Keratinocyte (primary cell): ENCODE measurements around the gene MAP1LC3A. TPM values are rescaled to one million over a fixed set of nuclear protein-coding genes. Genes with fewer than 3 reads are reported as not detected.
"Not testable (repeated sequence)": the region's sequence is repeated elsewhere in the genome, so short reads cannot be mapped to it uniquely, and the experiment has no call there.

Experiments
- DNase-seq: peaks from one replicate; pipeline ENCODE4 v3.0.0-alpha.2; 2011; ENCODE audit warnings: low read depth, missing footprints, low spot score
- FAIRE-seq: peaks from 2 replicates; lab custom pipeline; 2011; peaks lifted over from hg19 to GRCh38; lab: Jason Lieb, UNC
- H2AFZ ChIP-seq: 2 replicates; pipeline ENCODE4 v1.6.0; 2012; ENCODE audit warnings: low read length, control low read depth, inconsistent platforms; ENCODE audit not compliant: control insufficient read depth
- H3K27ac ChIP-seq: 2 replicates; pipeline ENCODE4 v1.5.1; 2011; ENCODE audit warnings: low read length; ENCODE audit not compliant: control insufficient read depth, insufficient read depth
- H3K27me3 ChIP-seq: 3 replicates; pipeline ENCODE4 v1.6.0; 2011; ENCODE audit warnings: low read length; ENCODE audit not compliant: control insufficient read depth, insufficient read depth; ENCODE audit errors: extremely low read depth
- H3K36me3 ChIP-seq, 2 experiments: 2 replicates in 1 of 2; 3 replicates in 1 of 2; pipeline ENCODE4 v1.5.1; 2011; ENCODE audit warnings: low read length in 2 of 2, mild to moderate bottlenecking in 1 of 2; ENCODE audit not compliant: control insufficient read depth in 2 of 2, insufficient read depth in 2 of 2; ENCODE audit errors: extremely low read depth in 1 of 2
- H3K4me1 ChIP-seq: 3 replicates; pipeline ENCODE4 v1.5.1; 2011; ENCODE audit warnings: low read length; ENCODE audit not compliant: control insufficient read depth, insufficient read depth; ENCODE audit errors: extremely low read depth
- H3K4me2 ChIP-seq: 3 replicates; pipeline ENCODE4 v1.6.0; 2011; ENCODE audit warnings: low read depth, low read length; ENCODE audit not compliant: control insufficient read depth, insufficient read depth; ENCODE audit errors: extremely low read depth
- H3K4me3 ChIP-seq, 3 experiments: fragments of 200-600 bp in 1 of 3; sonication (generic) in 1 of 3; 2 replicates in 2 of 3; 3 replicates in 1 of 3; pipeline ENCODE4 v1.5.1; 2011 to 2016; ENCODE audit warnings: low read length in 3 of 3, mild to moderate bottlenecking in 3 of 3, control low read depth in 2 of 3, inconsistent platforms in 1 of 3, low read depth in 1 of 3, mixed read lengths in 1 of 3, mixed run types in 1 of 3, moderate library complexity in 1 of 3; ENCODE audit not compliant: control insufficient read depth in 2 of 3, insufficient read depth in 2 of 3; ENCODE audit errors: extremely low read depth in 1 of 3
- H3K79me2 ChIP-seq: 2 replicates; pipeline ENCODE4 v1.6.0; 2012; ENCODE audit warnings: low read length; ENCODE audit not compliant: control insufficient read depth, insufficient read depth
- H3K9ac ChIP-seq: 3 replicates; pipeline ENCODE4 v1.6.0; 2011; ENCODE audit warnings: low read length; ENCODE audit not compliant: control insufficient read depth, insufficient read depth; ENCODE audit errors: extremely low read depth
- H3K9me1 ChIP-seq: 3 replicates; pipeline ENCODE4 v1.6.0; 2011; ENCODE audit warnings: low read length; ENCODE audit not compliant: control insufficient read depth, insufficient read depth; ENCODE audit errors: extremely low read depth
- H3K9me3 ChIP-seq: 2 replicates; pipeline ENCODE4 v1.5.1; 2012; ENCODE audit warnings: low read depth, low read length; ENCODE audit not compliant: control insufficient read depth
- H4K20me1 ChIP-seq: 3 replicates; pipeline ENCODE4 v1.6.0; 2011; ENCODE audit warnings: low read length; ENCODE audit not compliant: control insufficient read depth, insufficient read depth; ENCODE audit errors: extremely low read depth
- CTCF ChIP-seq, 3 experiments: IDR thresholded peaks in 1 of 3; conservative IDR thresholded peaks in 1 of 3; optimal IDR thresholded peaks in 1 of 3; 2 replicates in 2 of 3; 3 replicates in 1 of 3; pipeline versions ENCODE3 to v1.5.1; 2011; ENCODE audit warnings: low read length in 3 of 3, mild to moderate bottlenecking in 3 of 3, moderate library complexity in 2 of 3, control low read depth in 1 of 3, inconsistent platforms in 1 of 3; ENCODE audit not compliant: insufficient read depth in 2 of 3; ENCODE audit errors: extremely low read depth in 1 of 3
- EZH2 ChIP-seq: IDR thresholded peaks from one replicate; pipeline ENCODE4 v1.6.1; 2012; ENCODE audit warnings: inconsistent platforms, mild to moderate bottlenecking, low read length, moderate library complexity
- dilution Hi-C: fragments of 300-500 bp; cut with MboI; formaldehyde crosslinking; loops from one replicate; pipeline ENCODE4 v1.7.0; 2020; ENCODE audit warnings: low sequenced_read_pairs; ENCODE audit not compliant: extremely low pct_ligation_motif_present
- polyA plus RNA-seq, 5 experiments: library from polyadenylated mRNA; depleted of rRNA in 3 of 5; stranded (reverse) in 3 of 5; stranded (forward) in 1 of 5; unstranded in 1 of 5; fragments of >200 nt; gene quantifications; 1 replicate in 1 of 5; 2 replicates in 3 of 5; 3 replicates in 1 of 5; pipeline versions ENCODE4 v1.2.1 to v1.2.3, GENCODE V29; 2011 to 2012; ENCODE audit warnings: missing spikeins in 2 of 5, low read depth in 1 of 5, low replicate concordance in 1 of 5

The MAP1LC3A gene
- polyA plus RNA-seq, 1 donor (not counting 4 experiments of a cell fraction or from before 2014, with no cell fraction given), result 1.7 TPM

GRCh38 chr20:34519841-34520240 lies 38.7 kb upstream of the MAP1LC3A start:
- H3K27me3 ChIP-seq, H3K27ac ChIP-seq, DNase-seq, H3K9me1 ChIP-seq, H3K9me3 ChIP-seq, dilution Hi-C loops, H3K36me3 ChIP-seq, H3K4me3 ChIP-seq, H2AFZ ChIP-seq, FAIRE-seq, H3K4me2 ChIP-seq, H3K9ac ChIP-seq: not testable (repeated sequence)
- Histone ChIP-seq H3K4me1 (peaks cover 12% of the 10 kb centered on the region), H3K79me2 (peaks cover 70% of the 10 kb centered on the region), H4K20me1 (peaks cover 13% of the 10 kb centered on the region)

- H3K27me3 ChIP-seq, result no peaks in the 10 kb centered on the region
- H3K9ac ChIP-seq, result no peak overlapping the region
- FAIRE-seq, result no peak
- DNase-seq, result no peak
- no peaks in the 10 kb centered on the region for H3K9me1 ChIP-seq
- H3K79me2 ChIP-seq, result peaks cover 54% of the 10 kb centered on the region
- dilution Hi-C loops, result no loop called here
- no peak overlapping the region for H3K4me3 ChIP-seq
- no peak overlapping the region for H2AFZ ChIP-seq
- H3K4me2 ChIP-seq, result no peak overlapping the region
- H4K20me1 ChIP-seq, result peaks cover 20% of the 10 kb centered on the region
- no peaks in the 10 kb centered on the region for H3K9me3 ChIP-seq
- H3K27ac ChIP-seq, result no peak overlapping the region
- H3K36me3 ChIP-seq, result peaks cover 19 to 29% of the 10 kb centered on the region in 2 experiments
- H3K4me1 ChIP-seq, result peaks cover 22% of the 10 kb centered on the region
- TF ChIP-seq EZH2 (no peak), CTCF (optimal IDR thresholded peaks at IDR 0.05 in 1 of 3, IDR thresholded peaks at IDR 0.05 in 1 of 3, conservative IDR thresholded peaks at IDR 0.05 in 1 of 3; ENCODE audit: extremely low read depth in 1 of 3, insufficient read depth in 2 of 3, low read length in 3 of 3) (peak; percentile 53 to 75 (median 57))
Observed at GRCh38 chr20:34522969-34523871, 35.3 kb upstream of the MAP1LC3A start.
